GM18526 (cell line): ENCODE measurements around the gene SUPT4H1.

Source experiments
- POLR2A ChIP-seq: IDR thresholded peaks from 3 replicates; pipeline ENCODE4 v1.6.1; 2011; ENCODE audit not compliant: insufficient read length; ENCODE audit errors: extremely low read depth

Gene SUPT4H1

DNA sequence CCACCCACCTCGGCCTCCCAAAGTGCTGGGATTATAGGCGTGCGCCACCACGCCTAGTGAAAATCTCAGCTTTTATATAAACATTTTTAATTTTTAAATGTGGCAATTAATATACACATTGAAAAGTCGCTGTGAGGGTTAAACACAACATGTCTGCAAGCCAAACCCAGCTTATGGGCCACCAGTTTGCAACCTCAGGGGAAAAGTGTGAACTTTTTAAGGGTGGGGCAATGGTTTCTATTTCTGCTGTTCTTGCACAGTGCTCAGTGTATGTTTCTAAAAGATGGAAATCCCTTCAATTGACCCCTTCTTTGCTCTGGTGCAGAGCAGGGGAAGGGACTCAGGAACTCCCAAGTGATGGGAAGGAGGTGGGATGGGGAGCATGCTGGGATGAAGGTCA lies 18.3 kb upstream of the SUPT4H1 start:
- no peak for TF ChIP-seq POLR2A

GRCh38 chr17:58369214-58370031 lies 17.4 kb upstream of the SUPT4H1 start:
- TF ChIP-seq POLR2A, result no peak

- no peak for TF ChIP-seq POLR2A
Observed at GRCh38 chr17:58368860-58369213, 16.8 kb upstream of the SUPT4H1 start.

GRCh38 chr17:58367461-58367860 lies 15.5 kb upstream of the SUPT4H1 start:
- TF ChIP-seq POLR2A, result no peak

- no peak for TF ChIP-seq POLR2A
Observed at GRCh38 chr17:58365980-58366595, 14.1 kb upstream of the SUPT4H1 start.

GRCh38 chr17:58365185-58365979 lies 13.4 kb upstream of the SUPT4H1 start:
- no peak for TF ChIP-seq POLR2A

DNA sequence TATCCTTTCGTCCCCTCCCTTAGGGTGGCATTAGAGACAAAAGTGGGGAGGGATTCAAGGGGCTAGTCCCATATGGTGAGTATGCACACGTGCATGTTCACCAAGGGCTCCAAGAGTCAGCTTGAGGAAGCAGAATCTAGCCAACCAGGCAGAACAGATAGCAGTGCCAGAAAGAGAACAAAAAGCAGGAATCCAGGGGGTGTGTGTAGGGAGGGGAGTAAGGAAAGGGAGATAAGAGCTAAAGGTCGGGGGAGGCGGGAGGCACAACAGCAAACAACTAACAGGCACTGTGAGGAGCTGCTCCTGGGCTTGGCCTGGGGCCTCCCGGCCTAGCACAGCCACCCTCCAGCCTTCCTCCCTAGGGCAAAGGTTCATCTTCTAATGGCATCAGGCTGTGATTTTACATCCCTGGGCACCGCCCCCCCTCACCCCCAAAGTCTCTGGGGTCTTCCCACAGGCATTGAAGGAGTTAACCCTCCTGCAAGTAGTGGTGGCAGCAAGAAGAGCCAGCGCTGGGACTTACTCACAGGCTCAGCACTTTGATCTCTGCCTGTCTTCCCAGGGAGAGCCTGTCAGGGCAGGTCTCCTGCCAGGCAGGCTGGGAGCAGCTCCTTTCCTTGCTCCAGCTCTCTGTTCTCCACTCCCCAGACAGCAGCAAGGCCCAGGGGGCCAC lies 12.4 kb upstream of the SUPT4H1 start:
- TF ChIP-seq POLR2A, result no peak

- no peak for TF ChIP-seq POLR2A
Observed at GRCh38 chr17:58363457-58364185, 11.6 kb upstream of the SUPT4H1 start.

- TF ChIP-seq POLR2A, result no peak
Observed at GRCh38 chr17:58362368-58363014, 10.5 kb upstream of the SUPT4H1 start.

GRCh38 chr17:58360296-58361063 lies 8.5 kb upstream of the SUPT4H1 start:
- TF ChIP-seq POLR2A, result no peak

DNA sequence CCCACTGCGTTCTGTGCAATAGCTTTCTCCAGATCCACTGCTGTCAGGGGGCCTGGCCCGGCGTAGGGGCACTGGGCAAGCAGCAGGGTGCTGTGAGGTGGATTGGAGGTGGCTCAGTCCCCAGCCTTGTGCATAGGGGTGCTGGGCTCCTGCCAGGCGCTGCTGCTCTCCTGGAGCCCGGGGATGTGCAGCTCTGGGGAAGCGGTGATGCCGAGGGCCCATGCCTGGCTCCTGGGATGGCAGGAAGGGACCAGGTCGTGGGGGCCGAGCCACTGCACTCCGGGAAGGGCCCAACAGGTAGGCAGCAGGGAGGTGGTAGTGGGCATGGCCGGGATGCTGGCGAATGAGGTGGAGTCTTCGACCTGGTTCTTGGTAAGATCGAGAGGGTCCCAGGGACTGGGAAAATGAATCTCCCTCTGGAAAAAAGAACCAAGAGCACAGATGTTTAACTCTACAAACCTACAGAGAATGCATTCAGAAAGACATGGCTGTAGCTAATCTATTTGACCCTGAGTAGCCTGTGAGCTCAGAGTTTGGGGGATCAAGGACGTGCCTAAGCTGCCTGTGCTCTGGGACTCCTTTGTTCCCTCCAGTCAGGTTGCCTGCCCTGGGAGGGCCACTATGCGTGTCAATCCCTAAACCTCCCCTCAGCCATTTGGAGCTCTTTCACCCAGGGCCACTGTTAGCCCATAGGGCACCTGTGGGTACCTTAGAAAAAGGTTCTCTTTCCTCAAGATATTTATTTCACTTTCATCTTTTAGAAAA lies 6.6 kb upstream of the SUPT4H1 start:
- TF ChIP-seq POLR2A, result no peak

DNA sequence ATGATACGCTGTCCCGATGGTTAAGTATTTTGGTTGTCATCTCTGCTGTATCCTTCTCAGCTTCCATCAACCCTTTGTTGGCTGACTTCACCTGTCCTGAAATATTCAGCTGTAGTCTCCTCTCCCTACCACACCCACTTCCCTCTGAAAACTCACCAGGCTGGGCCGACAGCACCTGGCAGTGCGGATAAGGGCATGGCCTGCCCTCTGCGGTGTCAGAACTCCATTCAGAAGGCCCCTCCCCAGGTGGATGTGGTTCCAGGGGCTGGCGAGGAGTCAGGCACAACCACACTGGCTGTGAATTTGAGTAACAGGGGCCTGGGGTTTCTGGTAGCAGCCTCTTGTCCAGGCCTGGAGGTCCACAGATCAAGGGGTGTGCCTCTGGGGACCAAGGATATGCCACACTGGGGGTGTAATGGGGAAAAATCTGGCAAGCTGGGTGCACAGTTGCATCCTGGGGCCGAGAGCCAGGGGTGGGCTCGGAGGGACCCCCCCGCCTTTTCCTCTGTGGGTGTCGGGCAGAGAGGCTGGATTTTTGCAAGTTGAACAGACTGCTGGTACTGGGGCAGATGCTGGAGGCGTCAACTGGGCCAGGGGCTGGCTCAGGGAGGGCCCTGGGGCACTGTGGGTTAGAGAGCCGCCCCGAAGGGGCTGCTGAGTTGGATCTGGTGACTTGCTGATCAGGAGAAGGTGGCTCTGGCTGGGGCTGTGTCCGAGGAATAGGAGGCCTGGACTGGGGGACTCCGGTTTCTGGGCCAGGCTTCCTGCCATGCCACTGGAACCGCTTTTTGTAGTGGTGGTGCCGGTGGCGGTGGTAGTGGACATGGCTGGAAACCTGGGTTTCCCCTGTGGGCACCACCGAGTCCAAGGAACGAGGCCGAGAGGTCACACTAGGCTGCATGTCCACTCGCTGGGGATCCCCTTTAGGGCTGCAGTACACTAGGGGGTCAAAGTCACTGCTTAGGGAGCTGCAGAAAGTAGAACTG lies 5.6 kb upstream of the SUPT4H1 start:
- no peak for TF ChIP-seq POLR2A
